ENCODE data around the gene LPAR2. TPM values are rescaled to one million over a fixed set of nuclear protein-coding genes. Genes with fewer than 3 reads are reported as not detected.

The LPAR2 gene
- polyA plus RNA-seq, 1 of the 3 experiments (the other 2 are of a cell fraction) = 4.5 TPM

- TF ChIP-seq SIN3A (IDR thresholded peaks at IDR 0.05; ENCODE audit: borderline replicate concordance, low read depth, low read length) (no peak), MEF2A (IDR thresholded peaks at IDR 0.05; ENCODE audit: borderline replicate concordance, low read depth) (no peak)
Observed at GRCh38 chr19:19645233-19645870, 17.3 kb upstream of the LPAR2 start (continued).

GRCh38 chr19:19644054-19644388 is 16.0 kb upstream of the LPAR2 start:
- CTCF ChIA-PET = interaction anchor here (0.6 to 13.3 kb wide), 33 partner anchors 9 to 332 kb away, joined by 3 to 175 read pairs (median 5); partner anchors contain the start of genes ATP13A1, CILP2, LPAR2 and NDUFA13
- H3K9me2 ChIP-seq = no peaks in the 10 kb centered on the region
- no peak for TF ChIP-seq RFX5 (IDR thresholded peaks at IDR 0.05; ENCODE audit: low read length)
- TF ChIP-seq, protein P1, sequence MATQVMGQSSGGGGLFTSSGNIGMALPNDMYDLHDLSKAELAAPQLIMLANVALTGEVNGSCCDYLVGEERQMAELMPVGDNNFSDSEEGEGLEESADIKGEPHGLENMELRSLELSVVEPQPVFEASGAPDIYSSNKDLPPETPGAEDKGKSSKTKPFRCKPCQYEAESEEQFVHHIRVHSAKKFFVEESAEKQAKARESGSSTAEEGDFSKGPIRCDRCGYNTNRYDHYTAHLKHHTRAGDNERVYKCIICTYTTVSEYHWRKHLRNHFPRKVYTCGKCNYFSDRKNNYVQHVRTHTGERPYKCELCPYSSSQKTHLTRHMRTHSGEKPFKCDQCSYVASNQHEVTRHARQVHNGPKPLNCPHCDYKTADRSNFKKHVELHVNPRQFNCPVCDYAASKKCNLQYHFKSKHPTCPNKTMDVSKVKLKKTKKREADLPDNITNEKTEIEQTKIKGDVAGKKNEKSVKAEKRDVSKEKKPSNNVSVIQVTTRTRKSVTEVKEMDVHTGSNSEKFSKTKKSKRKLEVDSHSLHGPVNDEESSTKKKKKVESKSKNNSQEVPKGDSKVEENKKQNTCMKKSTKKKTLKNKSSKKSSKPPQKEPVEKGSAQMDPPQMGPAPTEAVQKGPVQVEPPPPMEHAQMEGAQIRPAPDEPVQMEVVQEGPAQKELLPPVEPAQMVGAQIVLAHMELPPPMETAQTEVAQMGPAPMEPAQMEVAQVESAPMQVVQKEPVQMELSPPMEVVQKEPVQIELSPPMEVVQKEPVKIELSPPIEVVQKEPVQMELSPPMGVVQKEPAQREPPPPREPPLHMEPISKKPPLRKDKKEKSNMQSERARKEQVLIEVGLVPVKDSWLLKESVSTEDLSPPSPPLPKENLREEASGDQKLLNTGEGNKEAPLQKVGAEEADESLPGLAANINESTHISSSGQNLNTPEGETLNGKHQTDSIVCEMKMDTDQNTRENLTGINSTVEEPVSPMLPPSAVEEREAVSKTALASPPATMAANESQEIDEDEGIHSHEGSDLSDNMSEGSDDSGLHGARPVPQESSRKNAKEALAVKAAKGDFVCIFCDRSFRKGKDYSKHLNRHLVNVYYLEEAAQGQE (IDR thresholded peaks at IDR 0.05; ENCODE audit: low read depth, low read length) = no peak
- no peak for TF ChIP-seq RAD21 (IDR thresholded peaks at IDR 0.05; ENCODE audit: low read length)
- no peak for TF ChIP-seq SMC3 (IDR thresholded peaks at IDR 0.05; ENCODE audit: low read depth, low read length)
- no peak for TF ChIP-seq NFIC (IDR thresholded peaks at IDR 0.05; ENCODE audit: borderline replicate concordance)
- no peak for TF ChIP-seq IRF3 (IDR thresholded peaks at IDR 0.05; ENCODE audit: low read depth, low read length)
- H3K9me3 ChIP-seq = no peaks in the 10 kb centered on the region
- H3K36me3 ChIP-seq (replicated peaks in 1 of 2; ENCODE audit: control insufficient read depth in 1 of 2, insufficient read depth in 2 of 2, low read length in 1 of 2) = peaks cover 3 to 33% of the 10 kb centered on the region in 2 experiments
- H4K20me1 ChIP-seq (ENCODE audit: insufficient read depth) = no peaks in the 10 kb centered on the region
- DNase-seq = no peak
- H3K4me2 ChIP-seq = peak overlapping the region; percentile 98
- H3K4me1 ChIP-seq (ENCODE audit: control insufficient read depth in 1 of 2, insufficient read depth in 2 of 2, low read depth in 1 of 2, low read length in 1 of 2) = peaks cover 0 to 8% of the 10 kb centered on the region in 2 experiments; a peak in 1 of 4 replicates
- POLR2A ChIA-PET = interaction anchor here (1.3 kb wide), 2 partner anchors 111 to 115 kb away, joined by 3 to 6 read pairs; no protein-coding TSS in a partner anchor
- H3K9ac ChIP-seq = no peak overlapping the region
- H3K79me2 ChIP-seq (ENCODE audit: insufficient read depth) = no peaks in the 10 kb centered on the region
- H3K27ac ChIP-seq (ENCODE audit: low read depth in 2 of 2, low read length in 1 of 2) = peak overlapping the region in 1 of 2 experiments; percentile 75; a peak in 1 of 4 replicates
- 24% methylated on average over 5 of the region's 5 CpGs for WGBS (ENCODE audit: low lambda C conversion rate)
- no peaks in the 10 kb centered on the region for H3K27me3 ChIP-seq (ENCODE audit: insufficient read depth)
- peak overlapping the region; percentile 71 to 98 for H3K4me3 ChIP-seq (ENCODE audit: low read depth in 2 of 2, low read length in 1 of 2)
- peaks cover 3% of the 10 kb centered on the region for H3F3A ChIP-seq (replicated peaks; ENCODE audit: insufficient read depth)
- H2AFZ ChIP-seq (ENCODE audit: low read depth) = no peak overlapping the region
